Loucy (cell line): ENCODE results near the gene PLEKHM2.
"Not testable (repeated sequence)": the region's sequence is repeated elsewhere in the genome, so short reads cannot be mapped to it uniquely, and the experiment has no call there.

Experiments used
- H2AFZ ChIP-seq: fragments of 200-600 bp; sonication (generic); 2 replicates; pipeline ENCODE4 v1.6.0; 2016; ENCODE audit warnings: antibody characterized with exemption, mild to moderate bottlenecking, low read length, moderate library complexity
- H3F3A ChIP-seq: fragments of 200-600 bp; 2 replicates; pipeline ENCODE4 v1.6.0; 2016; ENCODE audit warnings: antibody characterized with exemption, low read depth, mild to moderate bottlenecking
- H3K27me3 ChIP-seq: fragments of 200-600 bp; sonication (generic); 2 replicates; pipeline ENCODE4 v1.6.1; 2014; ENCODE audit warnings: low read length, mild to moderate bottlenecking; ENCODE audit not compliant: insufficient read depth, poor library complexity, severe bottlenecking
- H3K36me3 ChIP-seq: fragments of 200-600 bp; sonication (generic); 2 replicates; pipeline ENCODE4 v1.6.1; 2016; ENCODE audit warnings: low read length; ENCODE audit not compliant: insufficient read depth
- H3K4me1 ChIP-seq: fragments of 200-600 bp; sonication (generic); 2 replicates; pipeline ENCODE4 v1.5.1; 2014; ENCODE audit warnings: low read length, mild to moderate bottlenecking; ENCODE audit not compliant: insufficient read depth, poor library complexity, severe bottlenecking
- H3K4me2 ChIP-seq: fragments of 200-600 bp; sonication (generic); 2 replicates; pipeline ENCODE4 v1.6.0; 2014; ENCODE audit warnings: antibody characterized with exemption, low read length, low read depth, mild to moderate bottlenecking; ENCODE audit not compliant: poor library complexity, severe bottlenecking
- H3K4me3 ChIP-seq: fragments of 200-600 bp; sonication (generic); 2 replicates; pipeline ENCODE4 v1.5.1; 2014; ENCODE audit warnings: low read length, mild to moderate bottlenecking, mixed read lengths; ENCODE audit not compliant: poor library complexity, severe bottlenecking
- H3K79me2 ChIP-seq: fragments of 200-600 bp; sonication (generic); 2 replicates; pipeline ENCODE4 v1.6.1; 2014; ENCODE audit warnings: low read length; ENCODE audit not compliant: insufficient read depth
- H3K9ac ChIP-seq: fragments of 200-600 bp; sonication (generic); 2 replicates; pipeline ENCODE4 v1.6.0; 2014; ENCODE audit warnings: mild to moderate bottlenecking, low read depth, low read length, moderate library complexity; ENCODE audit not compliant: poor library complexity, severe bottlenecking
- H3K9me2 ChIP-seq: fragments of 200-600 bp; sonication (generic); replicated peaks from 2 replicates; pipeline ENCODE4 v1.6.1; 2016; ENCODE audit warnings: low read depth, low read length, mixed read lengths
- H3K9me3 ChIP-seq: fragments of 200-600 bp; sonication (generic); 2 replicates; pipeline ENCODE4 v1.6.1; 2014; ENCODE audit warnings: mild to moderate bottlenecking, antibody characterized with exemption, low read length, low read depth; ENCODE audit not compliant: insufficient read depth
- H4K20me1 ChIP-seq: fragments of 200-600 bp; sonication (generic); 2 replicates; pipeline ENCODE4 v1.6.0; 2014; ENCODE audit warnings: antibody characterized with exemption, low read length, mild to moderate bottlenecking; ENCODE audit not compliant: insufficient read depth, poor library complexity, severe bottlenecking
- CTCF ChIP-seq: fragments of 200-600 bp; sonication (generic); conservative IDR thresholded peaks from 2 replicates; pipeline ENCODE4 v1.5.1; 2014; ENCODE audit warnings: mild to moderate bottlenecking, antibody characterized with exemption, low read length
- EZH2phosphoT487 ChIP-seq: fragments of 200-600 bp; IDR thresholded peaks from 2 replicates; pipeline ENCODE4 v1.6.1; 2018; ENCODE audit warnings: antibody characterized with exemption, mild to moderate bottlenecking, moderate library complexity, borderline replicate concordance

Gene PLEKHM2

GRCh38 chr1:15649937-15650336 is 34.2 kb upstream of the PLEKHM2 start:
- Histone ChIP-seq H3K9ac (no peak overlapping the region), H2AFZ (no peak overlapping the region), H3K9me2 (no peaks in the 10 kb centered on the region), H3K4me1 (no peaks in the 10 kb centered on the region), H3K4me3 (no peak overlapping the region), H3K27me3 (no peaks in the 10 kb centered on the region), H3K4me2 (no peak overlapping the region), H4K20me1 (no peaks in the 10 kb centered on the region), H3F3A (no peaks in the 10 kb centered on the region), H3K79me2 (no peaks in the 10 kb centered on the region), H3K36me3 (peaks cover 50% of the 10 kb centered on the region; the same call in 1 of the 2 replicates), H3K9me3 (no peaks in the 10 kb centered on the region)
- no peak for TF ChIP-seq CTCF
- TF ChIP-seq EZH2phosphoT487 = no peak

GRCh38 chr1:15650433-15650832 is 33.7 kb upstream of the PLEKHM2 start:
- no peaks in the 10 kb centered on the region for H3K4me1 ChIP-seq
- H3K79me2 ChIP-seq = no peaks in the 10 kb centered on the region
- no peak overlapping the region for H2AFZ ChIP-seq
- no peaks in the 10 kb centered on the region for H3K27me3 ChIP-seq
- H3K4me2 ChIP-seq = no peak overlapping the region
- H4K20me1 ChIP-seq = no peaks in the 10 kb centered on the region
- H3K9ac ChIP-seq = no peak overlapping the region
- no peaks in the 10 kb centered on the region for H3K9me3 ChIP-seq
- TF ChIP-seq EZH2phosphoT487 (no peak), CTCF (no peak)
- H3K9me2 ChIP-seq = no peaks in the 10 kb centered on the region
- H3K4me3 ChIP-seq = no peak overlapping the region
- H3K36me3 ChIP-seq = peaks cover 48% of the 10 kb centered on the region; the same call in 1 of the 2 replicates
- H3F3A ChIP-seq = no peaks in the 10 kb centered on the region

- H3K36me3 ChIP-seq = peaks cover 53% of the 10 kb centered on the region
- not testable (repeated sequence) for H3K4me2 ChIP-seq, H3K79me2 ChIP-seq, H2AFZ ChIP-seq, H3K9me2 ChIP-seq, H3F3A ChIP-seq, H4K20me1 ChIP-seq, H3K4me3 ChIP-seq, H3K9ac ChIP-seq, H3K9me3 ChIP-seq, H3K4me1 ChIP-seq, H3K27me3 ChIP-seq
Measured at GRCh38 chr1:15652130-15652529, 32.0 kb upstream of the PLEKHM2 start.

GRCh38 chr1:15654091-15654690 is 29.9 kb upstream of the PLEKHM2 start:
- no peaks in the 10 kb centered on the region for H3K9me3 ChIP-seq
- H4K20me1 ChIP-seq = no peaks in the 10 kb centered on the region
- no peak overlapping the region for H3K4me3 ChIP-seq
- TF ChIP-seq CTCF = no peak
- no peak for TF ChIP-seq EZH2phosphoT487
- no peaks in the 10 kb centered on the region for H3K4me1 ChIP-seq
- H3K4me2 ChIP-seq = no peak overlapping the region
- H3K27me3 ChIP-seq = no peaks in the 10 kb centered on the region
- H2AFZ ChIP-seq = no peak overlapping the region
- no peak overlapping the region for H3K9ac ChIP-seq
- no peaks in the 10 kb centered on the region for H3F3A ChIP-seq
- peaks cover 61% of the 10 kb centered on the region for H3K36me3 ChIP-seq
- no peaks in the 10 kb centered on the region for H3K79me2 ChIP-seq
- H3K9me2 ChIP-seq = no peaks in the 10 kb centered on the region
